GF-D8 (cell line): ENCODE results near the gene DBX1.
"Not testable (repeated sequence)": the region's sequence is repeated elsewhere in the genome, so short reads cannot be mapped to it uniquely, and the experiment has no call there.

ENCODE experiments used
- DNase-seq: peaks from one replicate; lab custom pipeline; 2025; lab: John Stamatoyannopoulos, UW

The DBX1 gene, protein sequence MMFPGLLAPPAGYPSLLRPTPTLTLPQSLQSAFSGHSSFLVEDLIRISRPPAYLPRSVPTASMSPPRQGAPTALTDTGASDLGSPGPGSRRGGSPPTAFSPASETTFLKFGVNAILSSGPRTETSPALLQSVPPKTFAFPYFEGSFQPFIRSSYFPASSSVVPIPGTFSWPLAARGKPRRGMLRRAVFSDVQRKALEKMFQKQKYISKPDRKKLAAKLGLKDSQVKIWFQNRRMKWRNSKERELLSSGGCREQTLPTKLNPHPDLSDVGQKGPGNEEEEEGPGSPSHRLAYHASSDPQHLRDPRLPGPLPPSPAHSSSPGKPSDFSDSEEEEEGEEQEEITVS

DNA sequence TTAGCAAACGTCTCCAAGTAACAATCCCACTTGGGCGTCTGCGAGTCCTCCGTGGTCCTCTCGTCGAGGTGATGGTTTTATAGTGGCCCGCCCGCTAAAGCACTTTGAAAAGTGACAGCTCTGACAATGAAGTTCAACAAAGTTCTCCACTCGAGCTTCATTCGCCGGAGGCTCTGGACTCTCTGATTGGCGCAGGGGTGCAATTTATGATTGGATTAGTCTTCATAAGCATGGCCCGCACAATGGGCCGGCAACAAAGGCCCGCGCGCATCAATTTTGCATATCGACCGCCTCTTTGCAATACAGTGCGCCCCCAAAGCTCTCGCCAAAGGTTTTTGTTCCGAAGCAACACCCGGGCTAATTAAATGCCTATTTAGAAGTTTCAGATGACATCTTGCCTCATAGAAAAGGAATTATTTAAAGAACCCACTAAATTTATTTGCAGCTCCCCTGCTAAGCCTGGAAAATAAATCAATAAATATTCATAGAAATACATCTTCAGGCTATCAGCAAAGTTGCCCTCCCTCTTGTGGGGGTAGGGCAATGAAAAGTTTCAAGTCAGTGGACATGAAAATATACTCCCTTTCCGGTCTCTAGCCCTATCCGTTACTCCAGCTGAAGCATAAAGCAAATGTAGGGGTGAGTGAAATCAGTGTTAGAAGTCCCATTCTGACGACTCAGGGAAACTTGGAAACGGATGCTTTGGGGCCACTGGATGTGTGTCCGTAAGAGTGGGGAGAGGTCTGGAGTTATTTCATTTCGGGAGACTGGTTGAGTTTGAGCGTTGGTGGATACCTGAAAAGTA, at the start of gene DBX1:
Gene DBX1 (minus strand): TSS at position 51 of the 805 bp plus-strand sequence. CDS start 151 bp downstream, outside the sequence.
- no peak for DNase-seq

DNA sequence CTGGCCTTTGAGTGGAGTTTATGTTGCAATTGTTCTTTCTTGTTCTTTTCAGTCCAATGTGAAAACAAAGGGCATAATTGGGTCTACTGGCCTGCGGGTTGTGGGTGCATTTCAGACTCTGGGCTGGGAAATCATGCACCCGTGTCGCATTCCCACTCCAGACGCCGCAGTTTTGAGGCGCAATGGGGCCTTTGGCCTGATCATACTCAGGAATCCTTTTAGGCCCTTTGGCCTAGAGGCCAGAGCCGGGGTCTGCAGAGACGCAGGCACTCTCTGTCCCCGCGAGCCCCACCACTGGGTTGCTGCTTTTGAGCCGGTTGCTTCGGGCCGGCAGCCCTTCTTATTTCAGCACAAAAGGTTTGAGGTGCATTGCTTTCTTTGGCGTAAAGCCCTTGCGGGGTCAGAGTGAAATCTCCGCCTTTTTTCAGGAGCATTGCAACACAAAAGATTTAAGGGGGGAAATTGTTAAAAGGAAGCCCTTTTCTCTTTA, 48.4 kb upstream of the DBX1 start:
- no peak for DNase-seq

- no peak for DNase-seq
Measured at GRCh38 chr11:20207781-20208621, 47.7 kb upstream of the DBX1 start.

DNA sequence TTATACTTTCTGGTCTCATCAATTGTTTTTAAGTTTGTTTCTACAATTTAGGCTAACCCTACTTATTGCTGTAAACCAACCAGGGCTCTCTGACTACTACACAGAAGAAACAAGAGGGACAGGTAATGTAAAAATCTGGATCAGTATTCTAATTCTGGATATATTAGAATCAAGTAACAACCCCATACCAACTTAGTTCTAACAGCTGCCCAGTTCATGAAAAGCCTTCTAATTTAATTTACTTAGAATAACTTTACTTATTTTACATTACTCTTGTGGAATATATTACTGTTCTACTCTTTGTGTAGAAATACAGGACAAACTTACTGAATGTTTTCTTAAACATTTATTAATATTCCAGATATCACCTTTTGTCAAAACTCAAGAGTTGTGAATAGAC, 45.5 kb upstream of the DBX1 start:
- no peak for DNase-seq

DNA sequence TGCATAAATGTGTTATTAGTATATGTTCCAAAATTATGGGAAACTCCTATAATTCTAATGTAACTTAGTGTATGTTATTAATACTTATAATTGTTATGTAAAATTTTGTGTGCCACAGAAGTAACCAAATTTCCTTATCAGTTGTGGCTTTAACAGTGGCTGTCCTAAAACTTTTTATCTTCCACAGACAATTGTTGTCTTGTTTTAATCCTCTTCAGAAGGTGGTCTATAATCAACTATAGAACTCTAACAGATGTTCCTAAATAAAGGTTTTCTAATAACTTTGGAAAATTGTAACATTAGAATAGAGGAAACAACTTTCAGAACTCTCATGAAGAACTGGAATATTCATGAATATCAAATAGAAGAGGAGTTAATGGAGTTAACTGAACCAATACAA, 44.4 kb upstream of the DBX1 start:
- DNase-seq = no peak

GRCh38 chr11:20203831-20204230, 43.6 kb upstream of the DBX1 start:
- no peak for DNase-seq

DNA sequence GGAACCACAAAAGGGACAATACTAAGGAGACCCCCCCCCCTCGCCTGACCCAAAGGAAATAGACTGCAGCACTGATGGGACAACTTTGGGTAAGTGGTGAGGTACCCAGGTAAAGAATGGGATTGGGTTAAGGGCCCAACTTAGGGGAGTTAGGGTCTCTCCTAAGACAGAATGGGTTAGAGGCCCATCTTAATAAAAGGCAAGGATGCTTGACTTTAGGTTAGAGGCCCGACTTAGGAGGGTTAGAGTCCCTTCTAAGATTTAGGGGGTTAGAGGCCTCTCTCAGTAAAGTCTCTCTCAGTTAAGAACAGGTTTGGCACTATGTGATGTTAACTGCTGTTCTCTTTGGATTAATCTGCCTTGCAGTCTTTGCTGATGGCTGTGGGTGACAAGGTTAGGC, 41.0 kb upstream of the DBX1 start:
- DNase-seq = no peak

GRCh38 chr11:20200331-20200955, 40.2 kb upstream of the DBX1 start:
- not testable (repeated sequence) for DNase-seq

DNA sequence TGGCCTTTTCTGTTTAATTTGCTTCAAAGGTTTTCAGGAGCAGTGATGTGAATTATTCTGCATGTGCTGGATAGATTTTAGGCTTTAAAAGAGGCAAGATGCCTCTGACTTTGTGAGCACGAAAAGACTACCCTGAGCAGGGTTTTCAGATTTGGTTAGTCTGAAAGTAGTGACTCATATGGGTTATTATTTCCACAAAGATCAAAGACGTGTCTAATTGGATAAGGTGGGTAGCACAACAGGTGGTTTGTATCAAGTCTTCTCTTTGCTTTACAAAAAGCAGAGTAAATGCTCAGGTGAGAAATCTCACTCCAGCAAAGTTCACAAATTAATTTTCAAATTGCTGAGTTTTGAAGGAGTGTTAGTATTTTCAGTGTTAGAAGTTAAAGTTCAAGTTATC, 37.6 kb upstream of the DBX1 start:
- no peak for DNase-seq

DNA sequence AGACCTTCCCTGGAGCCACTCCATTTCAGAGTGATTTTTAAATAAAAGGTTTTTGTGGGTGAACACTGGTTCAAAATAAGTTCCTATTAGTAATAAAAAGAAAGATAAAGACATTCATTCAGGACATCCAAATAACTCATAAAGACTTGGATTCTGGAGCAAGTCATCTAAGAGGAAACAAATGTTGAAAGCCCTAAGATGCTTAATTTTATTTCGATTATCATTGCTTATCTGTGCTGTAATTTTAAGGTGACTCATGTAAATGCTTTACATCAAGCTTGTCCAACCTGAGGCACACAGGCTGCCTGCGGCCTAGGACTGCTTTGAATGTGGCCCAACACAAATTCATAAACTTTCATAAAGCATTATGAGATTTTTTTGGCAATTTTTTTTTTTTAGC, 34.2 kb upstream of the DBX1 start:
- no peak for DNase-seq

DNA sequence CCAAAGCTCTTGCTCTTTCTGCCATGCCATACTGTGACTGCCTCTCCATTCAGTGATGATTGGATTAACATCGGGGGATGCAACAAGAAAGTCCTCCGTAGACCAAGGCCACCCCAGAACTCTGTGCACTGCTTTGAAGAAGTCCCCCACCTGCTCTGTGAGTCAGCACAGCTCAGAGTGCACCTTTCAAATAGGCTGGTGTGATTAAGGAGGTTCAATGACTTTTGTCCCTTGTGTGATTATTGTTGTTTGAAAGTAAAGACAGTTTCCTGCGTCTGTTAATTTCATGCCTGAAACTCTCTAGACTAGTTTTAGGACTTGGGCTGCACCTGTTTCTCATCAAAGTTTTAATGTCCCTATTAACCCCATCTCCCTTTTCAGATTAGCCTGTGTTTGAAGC, 33.0 kb upstream of the DBX1 start:
- DNase-seq = no peak

DNA sequence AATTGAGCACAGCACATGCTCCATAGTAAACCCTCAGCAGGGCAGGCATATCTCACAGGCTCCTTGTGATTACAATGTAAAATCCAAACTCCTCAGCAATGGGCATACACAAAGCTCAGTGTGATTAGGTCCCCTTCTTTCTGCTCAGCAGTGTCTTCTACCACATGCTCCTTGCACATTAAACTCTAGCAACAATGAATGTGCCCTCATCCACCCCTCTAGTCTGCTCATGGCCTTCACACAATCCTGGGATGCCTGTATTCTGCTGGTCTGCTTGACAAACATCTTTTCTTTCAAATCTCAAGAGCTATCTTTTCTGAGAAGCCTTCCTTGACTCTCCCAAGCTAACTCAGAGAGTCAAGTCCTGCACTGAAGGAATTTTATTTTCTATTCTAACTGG, 32.4 kb upstream of the DBX1 start:
- DNase-seq = no peak

DNA sequence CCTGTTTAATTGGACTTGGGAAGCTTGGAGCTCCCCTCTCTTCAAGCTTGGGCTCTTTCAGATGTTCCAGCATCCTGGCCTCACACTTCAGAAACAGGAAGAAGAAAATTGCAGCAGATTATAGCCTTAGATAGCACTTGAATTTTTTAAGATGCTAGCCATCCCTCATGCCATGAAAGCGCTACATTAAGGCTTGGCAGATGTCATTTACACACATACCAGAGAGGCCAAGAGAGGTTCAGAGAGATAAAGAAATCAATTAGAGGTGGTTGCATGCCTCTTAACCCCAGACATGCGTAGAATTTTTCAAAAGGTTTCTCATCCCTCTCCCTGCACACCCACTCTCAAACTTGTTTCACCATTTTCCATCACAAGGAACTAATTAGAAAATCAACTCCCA, 31.9 kb upstream of the DBX1 start:
- no peak for DNase-seq

- DNase-seq = no peak
Measured at GRCh38 chr11:20178976-20179375, 18.7 kb upstream of the DBX1 start.

DNA sequence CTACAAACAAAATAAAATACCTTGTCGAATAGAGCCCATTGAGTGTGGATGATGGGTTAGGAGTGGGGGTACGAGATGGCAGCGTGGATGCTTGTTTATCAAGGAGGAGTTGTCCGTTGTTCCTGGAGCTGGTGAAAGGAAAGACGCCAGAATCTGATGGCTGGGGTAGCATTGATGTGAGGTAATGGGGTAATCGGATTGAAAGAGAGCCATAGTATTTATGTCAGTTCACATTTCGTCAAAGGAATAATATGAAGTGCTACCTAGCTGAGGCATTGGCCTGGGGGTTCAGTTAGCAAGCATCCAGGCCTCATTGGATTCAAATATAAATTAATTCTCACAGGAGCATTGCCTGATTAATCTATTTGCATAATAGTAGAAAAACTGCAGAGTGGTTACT, 16.9 kb upstream of the DBX1 start:
- DNase-seq = no peak

- DNase-seq = no peak
Measured at GRCh38 chr11:20172721-20173447, 12.6 kb upstream of the DBX1 start.

DNA sequence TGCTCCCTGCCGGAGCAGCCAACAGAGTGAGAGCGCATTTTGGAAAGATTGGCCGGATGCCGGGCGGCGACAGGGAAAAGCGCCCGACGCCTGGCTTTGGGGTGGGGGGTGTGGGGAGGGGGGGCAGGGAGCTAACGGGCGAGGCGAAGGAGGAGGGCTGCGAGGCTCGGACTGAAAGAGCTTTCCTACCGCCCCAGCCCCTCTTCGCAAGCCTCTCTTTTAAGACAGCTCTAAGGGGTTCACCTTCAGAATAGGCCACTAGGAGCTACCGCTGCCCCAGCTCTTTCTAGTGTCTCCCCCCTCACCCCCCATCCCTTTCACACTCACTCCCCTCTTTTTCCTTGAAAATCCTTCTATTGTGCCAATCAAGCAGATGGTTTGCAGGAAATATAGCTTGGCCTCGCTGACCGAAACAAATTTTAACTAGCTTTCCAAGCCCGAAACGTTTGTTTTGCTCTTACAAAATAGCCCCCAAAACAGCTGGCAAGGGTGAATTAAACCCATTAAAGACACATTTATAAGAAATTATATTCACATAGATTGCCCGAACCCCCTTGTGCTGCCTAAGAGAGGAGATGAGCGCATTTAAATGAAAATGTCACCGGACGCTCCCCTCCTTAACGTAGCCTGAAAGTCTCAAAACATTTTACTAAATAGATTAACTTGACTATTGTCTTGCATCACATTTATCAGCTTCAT, 3.7 kb upstream of the DBX1 start:
- DNase-seq = no peak

DNA sequence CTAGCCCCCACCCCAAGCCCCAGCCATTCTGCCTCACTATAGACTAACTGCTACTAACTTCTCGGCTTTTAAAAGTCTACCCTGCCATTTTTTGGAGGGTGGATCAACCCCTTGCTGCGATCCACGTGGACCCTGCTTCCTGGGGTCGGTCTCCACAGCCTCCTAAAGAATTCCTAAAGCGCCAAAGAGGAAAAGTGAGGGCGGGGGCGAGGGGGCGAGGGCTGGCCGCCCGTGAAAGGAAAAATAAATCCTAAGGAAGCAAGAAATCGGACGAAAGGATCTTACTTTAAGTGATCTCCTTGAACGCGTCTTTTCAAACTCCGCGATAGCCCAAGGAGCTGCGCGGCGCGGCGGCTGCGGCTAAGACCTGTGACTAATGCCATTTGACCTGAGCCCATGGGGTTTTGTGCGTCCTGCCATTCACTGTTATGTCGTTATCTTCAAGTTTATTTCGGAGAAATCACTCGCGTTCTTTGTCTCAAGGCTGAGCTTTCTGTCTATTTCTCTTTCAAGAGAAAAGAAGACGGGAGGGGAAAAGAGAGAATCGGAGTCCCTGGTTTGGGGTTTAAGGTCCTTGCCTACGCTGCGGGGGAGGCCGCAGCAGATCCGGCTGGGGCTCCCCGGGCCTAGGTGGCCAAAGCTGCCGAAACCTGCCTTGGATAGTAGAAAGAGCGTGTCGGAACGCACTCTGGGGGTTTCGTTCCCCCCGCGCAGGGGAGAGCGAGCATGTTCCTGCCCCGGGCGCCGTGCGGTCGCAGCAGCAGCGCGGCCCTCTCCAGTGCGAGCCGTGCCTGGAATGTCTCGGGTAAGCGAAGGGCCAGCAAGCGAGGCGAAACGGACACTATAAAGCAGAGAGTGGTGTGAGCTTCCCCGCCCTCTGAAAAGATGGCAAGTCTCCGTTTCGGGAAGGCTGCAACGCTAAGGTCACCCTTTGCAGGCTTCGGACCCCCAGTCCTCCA, 2.8 kb upstream of the DBX1 start:
- DNase-seq = no peak
